HG02759 (cell line): ENCODE data around the gene PIGP.
"Not testable (repeated sequence)": the region's sequence is repeated elsewhere in the genome, so short reads cannot be mapped to it uniquely, and the experiment has no call there.

Experiments used
- ATAC-seq: cut with Tn5 transposase; IDR thresholded peaks from one replicate; pipeline ENCODE4 v1.9.1; 2021; ENCODE audit warnings: mild to moderate bottlenecking, moderate library complexity; ENCODE audit not compliant: unreplicated experiment

The PIGP gene

DNA sequence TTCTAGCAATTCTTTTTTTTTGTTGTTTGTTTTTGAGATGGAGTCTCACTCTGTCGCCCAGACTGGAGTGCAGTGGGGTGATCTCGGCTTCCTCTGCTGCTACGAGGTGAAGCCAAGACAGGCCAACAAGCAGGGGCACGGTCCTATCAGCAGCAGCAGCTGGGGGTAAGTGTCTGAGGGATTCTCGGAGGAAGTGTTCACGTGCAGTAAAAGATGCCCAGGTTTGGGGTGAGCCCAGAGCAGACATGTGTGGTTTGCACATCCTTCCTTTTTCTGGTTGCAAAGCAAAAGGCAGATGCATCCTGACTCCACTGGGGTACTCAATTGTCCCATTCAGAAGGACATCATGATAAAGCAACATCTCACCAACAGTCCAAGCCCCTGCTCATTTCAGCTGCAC lies 27.7 kb downstream of the PIGP start:
- ATAC-seq: no peak

DNA sequence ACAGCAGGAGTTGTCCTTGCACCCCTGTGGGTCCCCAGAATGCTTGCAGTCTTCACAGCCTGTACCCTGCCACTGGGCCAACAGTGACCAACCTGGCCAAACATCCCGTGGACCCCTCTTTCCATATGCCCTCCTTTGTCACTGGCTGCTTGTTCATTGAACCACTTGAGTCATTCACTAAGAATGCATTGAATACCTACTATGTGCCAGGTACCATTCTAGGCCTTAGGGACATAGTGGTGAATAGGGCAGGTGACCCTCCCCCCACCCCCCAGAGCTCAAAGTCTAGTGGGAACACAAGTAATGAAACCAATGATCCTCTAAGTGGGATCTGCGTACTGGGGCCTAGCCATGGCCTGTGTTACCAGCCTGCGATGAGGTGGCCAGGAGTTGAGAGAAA lies 28.2 kb downstream of the PIGP start:
- no peak for ATAC-seq

DNA sequence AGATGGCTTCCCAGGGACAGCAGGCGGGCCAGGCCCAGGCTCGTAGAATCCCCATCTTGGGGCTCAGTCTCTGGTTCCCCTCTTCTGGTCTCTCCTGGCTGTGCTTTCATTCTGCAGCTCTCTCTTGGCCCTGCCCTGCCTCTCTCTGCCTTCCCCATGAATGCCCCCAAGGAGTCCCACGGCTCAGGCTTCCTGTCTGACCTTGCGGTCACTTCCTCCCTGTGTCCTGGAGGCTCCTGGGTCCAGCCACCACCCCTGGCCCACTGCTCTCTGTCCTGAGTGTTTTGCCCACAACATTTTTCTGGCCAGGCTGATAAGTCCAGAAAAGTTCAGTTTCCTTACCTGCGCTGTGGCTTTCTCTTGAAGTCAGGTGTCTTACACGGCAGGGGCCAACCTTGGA lies 29.1 kb downstream of the PIGP start:
- no peak for ATAC-seq

DNA sequence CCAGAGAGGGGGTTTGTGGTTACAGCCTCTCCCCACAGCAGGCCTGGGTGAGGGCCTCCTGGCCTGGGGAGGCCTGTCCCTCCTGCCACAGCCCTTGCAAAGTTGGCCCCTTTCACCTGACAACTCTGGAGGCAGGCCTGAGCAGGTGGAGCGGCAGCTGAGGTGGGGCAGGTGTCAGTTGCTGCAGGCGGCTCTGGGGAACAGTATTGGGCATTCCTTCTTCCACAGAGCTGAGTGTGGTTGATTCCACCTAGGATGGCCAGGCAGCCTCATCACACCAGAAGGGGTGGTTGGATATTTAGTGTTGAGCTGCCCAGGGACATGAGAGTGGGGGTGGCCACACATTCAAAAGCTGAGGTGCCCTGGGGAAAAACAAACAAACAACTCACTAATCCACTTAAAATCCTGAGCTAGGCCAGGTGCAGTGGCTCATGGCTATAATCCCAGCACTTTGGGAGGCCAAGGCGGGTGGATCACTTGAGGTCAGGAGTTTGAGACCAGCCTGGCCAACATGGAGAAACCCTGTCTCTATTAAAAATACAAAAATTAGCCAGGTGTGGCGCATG lies 31.1 kb downstream of the PIGP start:
- no peak for ATAC-seq

DNA sequence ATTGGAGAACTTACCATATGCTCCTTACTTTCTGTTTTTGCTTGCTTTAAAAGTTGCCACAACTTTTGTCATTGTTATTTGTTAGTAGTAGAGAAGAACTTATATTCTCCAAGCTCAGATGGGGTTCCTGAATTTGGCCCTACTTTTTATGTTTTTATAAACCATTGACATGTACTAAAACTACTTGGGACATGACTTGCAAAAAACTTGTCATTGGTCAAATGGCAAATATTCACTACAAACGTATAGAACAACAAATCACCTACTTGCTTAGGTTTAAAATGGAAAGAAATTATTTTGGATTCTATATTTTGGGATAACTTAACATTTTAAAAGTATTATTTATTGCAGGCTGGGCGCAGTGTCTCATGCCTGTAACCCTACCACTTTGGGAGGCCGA lies 32.7 kb downstream of the PIGP start:
- ATAC-seq: no peak

DNA sequence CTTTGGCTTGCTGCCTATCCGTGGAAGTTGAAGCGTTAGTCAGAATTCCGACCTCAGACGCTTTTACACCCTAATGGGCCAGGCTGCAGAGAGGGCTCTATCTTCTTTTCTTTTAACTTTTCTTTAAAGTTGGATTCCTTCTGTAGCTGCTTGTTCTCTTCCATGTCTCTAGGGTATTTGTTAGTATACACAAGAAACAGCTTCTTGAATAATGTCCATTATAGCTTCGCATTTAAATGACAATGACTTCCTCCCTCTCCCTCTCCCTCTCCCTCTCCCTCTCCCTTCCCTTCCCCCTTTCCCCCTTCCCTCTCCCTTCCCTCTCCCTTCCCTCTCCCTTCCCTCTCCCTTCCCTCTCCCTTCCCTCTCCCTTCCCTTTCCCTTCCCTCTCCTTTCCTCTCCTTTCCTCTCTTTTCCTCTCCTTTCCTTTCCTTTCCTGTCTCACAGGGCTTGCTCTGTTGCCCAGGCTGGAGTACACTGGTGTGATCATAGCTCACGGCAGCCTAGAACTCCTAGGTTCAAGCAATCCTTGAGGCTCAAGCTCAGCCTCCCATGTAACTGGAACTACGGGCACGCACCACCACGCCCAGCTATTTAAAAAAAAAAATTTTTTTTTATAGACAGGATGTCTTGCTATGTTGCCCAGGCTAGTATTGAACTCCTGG lies 33.3 kb downstream of the PIGP start:
- ATAC-seq: no peak

DNA sequence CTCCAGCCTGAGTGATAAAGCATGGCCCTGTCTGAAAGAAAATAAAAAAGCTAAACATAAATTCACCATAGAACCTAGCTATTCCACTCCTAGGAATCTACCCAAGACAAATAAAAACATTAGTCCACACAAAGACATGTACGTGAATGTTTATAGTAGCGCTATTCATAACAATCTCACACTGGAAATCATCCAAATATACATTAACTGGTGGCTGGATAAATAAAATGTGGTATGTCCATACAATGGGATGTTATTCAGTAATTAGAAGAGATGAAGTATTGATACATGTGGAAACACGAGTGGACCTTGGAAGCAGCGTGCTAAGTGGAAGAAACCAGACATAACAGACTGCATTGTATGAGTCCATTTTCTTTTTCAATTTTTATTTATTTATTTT lies 36.7 kb downstream of the PIGP start:
- ATAC-seq: no peak

DNA sequence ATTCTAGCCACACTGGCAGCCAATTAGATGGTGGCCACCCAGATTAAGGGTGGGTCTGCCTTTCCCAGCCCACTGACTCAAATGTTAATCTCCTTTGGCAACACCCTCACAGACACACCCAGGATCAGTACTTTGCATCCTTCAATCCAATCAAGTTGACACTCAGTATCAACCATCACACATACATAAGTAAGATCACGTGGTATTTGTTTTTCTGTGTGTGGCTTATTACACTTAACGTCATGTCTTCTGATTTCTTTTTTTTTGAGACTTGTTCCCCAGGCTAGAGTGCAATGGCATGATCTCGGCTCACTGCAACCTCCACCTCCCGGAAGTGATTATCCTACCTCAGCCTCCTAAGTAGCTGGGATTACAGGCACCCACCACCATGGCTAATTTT lies 38.5 kb downstream of the PIGP start:
- ATAC-seq: not testable (repeated sequence)

DNA sequence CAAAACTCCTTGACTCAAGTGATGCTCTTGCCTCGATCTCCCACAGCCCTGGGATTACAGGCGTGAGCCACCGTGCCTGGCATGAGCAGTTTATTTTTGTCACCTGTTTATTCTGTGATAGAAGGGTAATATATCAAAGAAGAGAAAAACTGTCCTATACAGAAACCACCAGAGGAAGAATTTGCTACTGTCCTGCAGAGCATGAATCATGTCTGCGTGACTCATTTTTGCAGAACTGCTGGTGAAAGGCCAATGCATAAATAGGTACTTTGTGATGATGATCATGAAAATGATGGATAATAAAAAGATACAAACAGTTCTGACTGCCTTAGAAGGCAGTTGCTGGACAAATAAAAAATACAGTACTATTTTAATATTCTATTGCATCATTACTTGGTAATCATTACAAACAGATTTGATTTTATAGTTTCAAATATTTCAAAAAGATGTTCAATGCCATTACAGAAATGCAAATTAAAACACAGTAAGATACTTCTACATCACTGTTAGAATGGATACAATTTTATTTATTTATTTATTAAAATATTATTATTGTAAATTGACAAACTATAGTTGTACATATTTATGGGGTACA lies 39.9 kb downstream of the PIGP start:
- ATAC-seq: no peak

DNA sequence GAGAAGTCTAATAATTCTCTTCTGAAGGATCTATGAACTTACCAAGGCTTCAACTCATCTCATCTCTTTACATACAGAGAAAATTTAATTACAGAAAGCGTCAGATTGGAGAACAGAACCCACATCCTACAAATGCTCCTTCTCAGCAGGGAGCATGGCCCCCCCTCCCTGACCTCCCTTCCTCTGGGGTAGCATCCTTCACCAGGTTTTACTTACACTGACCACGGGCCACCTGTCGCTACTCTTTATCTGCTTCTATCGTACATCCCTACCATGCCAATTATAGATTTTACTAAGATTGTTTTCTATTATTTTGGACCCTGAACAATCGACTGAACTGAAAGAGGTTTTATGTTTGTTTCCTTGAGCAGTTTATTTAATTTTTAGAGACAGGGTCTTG lies 40.6 kb downstream of the PIGP start:
- no peak for ATAC-seq

DNA sequence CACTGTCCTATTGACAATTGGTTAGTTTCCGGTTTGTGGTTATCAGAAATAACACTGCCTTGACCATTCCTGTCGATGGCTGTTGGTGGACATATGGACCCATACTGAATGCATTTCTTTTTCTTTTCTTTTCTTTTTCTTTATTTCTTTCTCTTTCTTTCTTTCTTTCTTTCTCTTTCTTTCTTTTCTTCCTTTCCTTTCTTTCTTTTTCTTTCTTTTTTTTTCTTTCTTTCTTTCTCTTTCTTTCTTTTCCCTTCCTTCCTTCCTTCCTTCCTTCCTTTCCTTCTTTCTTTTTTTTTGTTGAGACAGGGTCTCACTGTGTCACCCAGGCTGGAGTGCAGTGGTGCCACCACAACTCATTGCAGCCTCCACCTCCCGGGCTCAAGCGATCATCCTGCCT lies 42.0 kb downstream of the PIGP start:
- no peak for ATAC-seq

DNA sequence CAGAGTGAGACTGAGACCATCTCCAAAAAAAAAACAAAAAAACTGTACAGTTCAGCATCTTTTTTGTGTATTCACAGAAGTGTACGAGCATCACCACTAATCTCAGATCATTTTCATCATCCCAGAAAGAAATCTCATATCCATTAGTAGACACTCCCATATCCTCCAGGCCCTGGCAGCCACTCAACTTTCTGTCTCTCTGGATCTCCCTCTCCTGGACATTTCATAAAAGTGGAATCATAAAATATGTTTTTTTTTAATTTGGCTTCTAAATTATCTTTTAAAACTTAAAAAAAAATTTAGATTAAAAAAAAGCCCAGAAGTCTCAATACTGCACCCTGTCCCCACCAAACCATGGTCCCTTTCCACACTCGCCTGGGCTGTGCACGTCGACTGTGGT lies 44.3 kb downstream of the PIGP start:
- no peak for ATAC-seq

DNA sequence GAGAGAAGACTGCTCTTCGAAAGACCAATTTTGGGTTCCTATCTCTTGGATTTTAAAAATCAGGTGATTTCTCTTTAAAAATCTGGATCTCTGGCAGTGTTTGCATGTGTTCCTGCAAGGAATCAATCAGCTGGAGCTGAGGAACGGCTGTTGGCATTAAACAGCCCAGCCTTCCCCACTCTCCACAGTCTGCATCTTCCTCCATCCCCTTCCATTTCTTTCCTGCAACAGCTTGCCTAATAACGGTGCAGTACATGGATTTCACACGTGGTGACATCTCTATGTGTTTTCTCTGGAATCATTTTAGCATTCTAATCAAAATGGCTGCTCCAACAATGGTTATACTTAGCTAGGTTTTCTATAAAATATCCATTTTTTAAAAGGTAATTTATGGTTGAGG lies 46.4 kb downstream of the PIGP start:
- no peak for ATAC-seq

DNA sequence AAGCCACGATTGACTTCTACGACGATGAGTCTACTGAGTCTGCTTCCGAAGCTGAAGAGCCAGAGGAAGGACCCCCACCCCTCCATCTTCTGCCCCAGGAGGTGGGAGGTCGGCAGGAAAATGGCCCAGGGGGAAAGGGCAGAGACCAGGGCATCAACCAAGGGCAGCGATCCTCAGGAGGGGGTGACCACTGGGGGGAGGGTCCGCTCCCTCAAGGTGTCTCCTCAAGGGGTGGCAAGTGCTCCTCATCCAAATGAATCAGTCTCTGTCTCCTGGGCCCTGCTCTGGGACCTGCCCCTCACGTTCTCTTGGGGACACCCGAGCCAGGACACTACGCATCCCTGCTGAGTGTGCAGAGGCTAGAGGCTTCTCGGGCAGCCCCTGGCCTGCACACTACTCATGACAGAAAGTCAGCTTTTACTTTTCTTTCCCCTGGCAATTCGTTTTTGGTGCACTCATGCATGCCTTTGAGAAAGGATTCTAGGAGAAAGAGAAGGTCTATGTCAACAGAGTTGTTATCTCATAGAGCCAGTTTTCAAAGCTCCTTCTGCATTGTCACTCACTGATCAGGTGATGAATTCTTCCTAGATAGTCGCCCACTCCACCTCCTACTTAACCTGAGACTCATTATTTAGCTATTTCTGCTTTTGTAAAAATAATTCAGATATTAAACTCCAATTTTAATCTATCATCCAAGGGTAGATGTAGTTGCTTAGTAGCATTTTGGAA lies 54.8 kb downstream of the PIGP start:
- no peak for ATAC-seq
